HG03108 (cell line): ENCODE results near the gene EHBP1.

Source experiments
- ATAC-seq: cut with Tn5 transposase; IDR thresholded peaks from one replicate; pipeline ENCODE4 v1.9.1; 2021; ENCODE audit warnings: moderate library complexity; ENCODE audit not compliant: unreplicated experiment

The EHBP1 gene

GRCh38 chr2:62774555-62775366 is 69.2 kb downstream of the EHBP1 start:
- ATAC-seq: peak; percentile 50

GRCh38 chr2:62775367-62775668 is 69.8 kb downstream of the EHBP1 start:
- ATAC-seq: no peak

GRCh38 chr2:62783679-62784078 is 78.2 kb downstream of the EHBP1 start:
- no peak for ATAC-seq

GRCh38 chr2:62784341-62784740 is 78.8 kb downstream of the EHBP1 start:
- no peak for ATAC-seq

- no peak for ATAC-seq
These were observed 79.7 kb downstream of the EHBP1 start for GRCh38 chr2:62785216-62785615.

GRCh38 chr2:62785810-62786597 is 80.5 kb downstream of the EHBP1 start:
- no peak for ATAC-seq

GRCh38 chr2:62787386-62787785 is 81.9 kb downstream of the EHBP1 start:
- peak; percentile 68 for ATAC-seq

GRCh38 chr2:62789518-62789917 is 84.0 kb downstream of the EHBP1 start:
- ATAC-seq: no peak

GRCh38 chr2:62789918-62790317 is 84.4 kb downstream of the EHBP1 start:
- ATAC-seq: no peak

- no peak for ATAC-seq
These were observed 86.9 kb downstream of the EHBP1 start for GRCh38 chr2:62792408-62792807.

GRCh38 chr2:62793213-62793612 is 87.7 kb downstream of the EHBP1 start:
- ATAC-seq: no peak

- ATAC-seq: no peak
These were observed 89.3 kb downstream of the EHBP1 start for GRCh38 chr2:62794791-62795190.

GRCh38 chr2:62795341-62795740 is 89.8 kb downstream of the EHBP1 start:
- ATAC-seq: no peak

GRCh38 chr2:62797107-62797506 is 91.6 kb downstream of the EHBP1 start:
- no peak for ATAC-seq

GRCh38 chr2:62800618-62801017 is 95.1 kb downstream of the EHBP1 start:
- ATAC-seq: peak; percentile 55

- no peak for ATAC-seq
These were observed 95.6 kb downstream of the EHBP1 start for GRCh38 chr2:62801110-62801509.

GRCh38 chr2:62801814-62802523 is 96.5 kb downstream of the EHBP1 start:
- no peak for ATAC-seq

GRCh38 chr2:62803961-62804360 is 98.4 kb downstream of the EHBP1 start:
- no peak for ATAC-seq

- no peak for ATAC-seq
These were observed 100.7 kb downstream of the EHBP1 start for GRCh38 chr2:62806231-62806630.

GRCh38 chr2:62808554-62808953 is 103.0 kb downstream of the EHBP1 start:
- no peak for ATAC-seq

GRCh38 chr2:62811086-62811485 is 105.6 kb downstream of the EHBP1 start:
- no peak for ATAC-seq

- ATAC-seq: no peak
These were observed 106.5 kb downstream of the EHBP1 start for GRCh38 chr2:62811972-62812371.
